Liver (tissue), 9 donors: ENCODE data around the gene ITCH. TPM values are rescaled to one million over a fixed set of nuclear protein-coding genes. Genes with fewer than 3 reads are reported as not detected.

Source experiments
- DNase-seq: peaks from one replicate; pipeline ENCODE4 v3.0.0-alpha.2; 2017; ENCODE audit warnings: low spot score
- H3K27ac ChIP-seq, 2 donors: one replicate each; pipeline ENCODE4 v1.7.0; 2013; ENCODE audit warnings: inconsistent platforms in 2 of 2, low read length in 2 of 2, control low read depth in 1 of 2, low read depth in 1 of 2, mild to moderate bottlenecking in 1 of 2
- H3K27me3 ChIP-seq, 4 donors: one replicate each; pipeline versions ENCODE4 v1.6.1 to v1.7.0; 2013; ENCODE audit warnings: low read length in 3 of 4, inconsistent platforms in 1 of 4, mild to moderate bottlenecking in 1 of 4, moderate library complexity in 1 of 4; ENCODE audit not compliant: control insufficient read depth in 4 of 4, insufficient read depth in 4 of 4
- H3K36me3 ChIP-seq, 4 donors: one replicate each; pipeline versions ENCODE4 v1.6.1 to v1.7.0; 2013; ENCODE audit warnings: low read length in 3 of 4, mild to moderate bottlenecking in 3 of 4, low read depth in 1 of 4, moderate library complexity in 1 of 4; ENCODE audit not compliant: control insufficient read depth in 4 of 4, insufficient read depth in 3 of 4
- H3K4me1 ChIP-seq, 4 donors: one replicate each; pipeline versions ENCODE4 v1.6.1 to v1.7.0; 2013; ENCODE audit warnings: low read length in 3 of 4, mild to moderate bottlenecking in 3 of 4, moderate library complexity in 1 of 4; ENCODE audit not compliant: control insufficient read depth in 4 of 4, insufficient read depth in 4 of 4
- H3K4me3 ChIP-seq, 3 donors: one replicate each; pipeline versions ENCODE4 v1.6.1 to v1.7.0; 2013; ENCODE audit warnings: low read length in 3 of 3, control low read depth in 1 of 3, low read depth in 1 of 3, mild to moderate bottlenecking in 1 of 3
- H3K9ac ChIP-seq, 2 donors: one replicate each; pipeline ENCODE4 v1.7.0; 2013; ENCODE audit warnings: low read length in 2 of 2, mild to moderate bottlenecking in 2 of 2, moderate library complexity in 2 of 2, control low read depth in 1 of 2, low read depth in 1 of 2
- H3K9me3 ChIP-seq, 4 donors: one replicate each; pipeline versions ENCODE4 v1.6.1 to v1.7.0; 2013; ENCODE audit warnings: low read length in 3 of 4; ENCODE audit not compliant: control insufficient read depth in 4 of 4
- ATF3 ChIP-seq: IDR thresholded peaks from 2 replicates; pipeline ENCODE4 v1.6.1; 2016; ENCODE audit warnings: antibody characterized with exemption
- CTCF ChIP-seq: fragments of 150-350 bp; IDR thresholded peaks from 2 replicates; pipeline ENCODE4 v1.5.1; 2017; ENCODE audit warnings: improper control_type of control experiment, low read depth, low read length; ENCODE audit not compliant: missing input control
- FOXA1 ChIP-seq: IDR thresholded peaks from 2 replicates; pipeline ENCODE4 v1.6.1; 2016; ENCODE audit warnings: antibody characterized with exemption
- FOXA2 ChIP-seq: IDR thresholded peaks from 2 replicates; pipeline ENCODE4 v1.6.1; 2016; ENCODE audit warnings: antibody characterized with exemption
- GABPA ChIP-seq, 2 donors: IDR thresholded peaks in 1 of 2; conservative IDR thresholded peaks in 1 of 2; 2 replicates each; pipeline ENCODE4 v1.6.1; 2016; ENCODE audit warnings: antibody characterized with exemption in 2 of 2, mild to moderate bottlenecking in 1 of 2, moderate library complexity in 1 of 2
- HNF4A ChIP-seq, 2 donors: conservative IDR thresholded peaks; 2 replicates each; pipeline ENCODE4 v1.6.1; 2016; ENCODE audit warnings: antibody characterized with exemption in 2 of 2, mild to moderate bottlenecking in 2 of 2
- MAX ChIP-seq: IDR thresholded peaks from 2 replicates; pipeline ENCODE4 v1.6.1; 2016; ENCODE audit warnings: antibody characterized with exemption
- RAD21 ChIP-seq, 2 donors: IDR thresholded peaks; 2 replicates each; pipeline ENCODE4 v1.6.1; 2016; ENCODE audit warnings: antibody characterized with exemption in 2 of 2, mild to moderate bottlenecking in 2 of 2
- REST ChIP-seq: IDR thresholded peaks from 2 replicates; pipeline ENCODE4 v1.6.1; 2016; ENCODE audit warnings: antibody characterized with exemption, mild to moderate bottlenecking
- RXRA ChIP-seq, 2 donors: IDR thresholded peaks; 2 replicates each; pipeline ENCODE4 v1.6.1; 2017 to 2018; ENCODE audit warnings: antibody characterized with exemption in 2 of 2, mild to moderate bottlenecking in 1 of 2
- TAF1 ChIP-seq: conservative IDR thresholded peaks from 2 replicates; pipeline ENCODE4 v1.6.1; 2016; ENCODE audit warnings: antibody characterized with exemption, mild to moderate bottlenecking
- WGBS: extraction: QIAGEN DNeasy Blood & Tissue Kit; methylation state at CpG from one replicate; pipeline ENCODE4 v1.1.7; 2013; 5-methylcytosine and 5-hydroxymethylcytosine counted together
- polyA plus RNA-seq, 2 donors: library from polyadenylated mRNA; stranded (reverse) in 1 of 2; unstranded in 1 of 2; fragments of 200-250 nt in 1 of 2; fragments of >200 nt in 1 of 2; fragmentation: Nextera tagmentation in 1 of 2; extraction: Ambion mirVana in 1 of 2; gene quantifications; one replicate each; pipeline versions ENCODE4 v1.2.1 to v1.2.3, GENCODE V29; 2013 to 2015
- total RNA-seq, 2 donors: library from RNA; depleted of rRNA; stranded (reverse); fragments of >200 nt; gene quantifications; one replicate each; pipeline ENCODE4 v1.2.3, GENCODE V29; 2014
- donor health status: healthy.
- donor health status: healthy.
- donor health status: healthy.
- donor health status: healthy.
- donor health status: healthy.

ITCH gene
- total and polyA plus RNA-seq, 4 donors, result 14.3 to 85.3 (median 25.8) TPM

- no peak overlapping the region for H3K27ac ChIP-seq
- WGBS, result 56% methylated on average over 5 of the region's 5 CpGs
- H3K27me3 ChIP-seq, result no peaks in the 10 kb centered on the region
- TF ChIP-seq HNF4A (conservative IDR thresholded peaks at IDR 0.05), result no peak
- no peak for TF ChIP-seq CTCF
- TF ChIP-seq RXRA (IDR thresholded peaks at IDR 0.05), result no peak
- peak in 1 of 2 donors; percentile 6 for TF ChIP-seq RAD21 (IDR thresholded peaks at IDR 0.05)
- no peak for TF ChIP-seq REST
- H3K4me1 ChIP-seq, result peaks cover 0 to 10% (median 2%) of the 10 kb centered on the region in 4 donors
- no peaks in the 10 kb centered on the region for H3K9me3 ChIP-seq
- no peak overlapping the region for H3K4me3 ChIP-seq
- no peak for DNase-seq
- no peak overlapping the region for H3K9ac ChIP-seq
- peaks cover 2 to 33% (median 23%) of the 10 kb centered on the region in 4 donors for H3K36me3 ChIP-seq
These were observed 165.8 kb downstream of the ITCH start for GRCh38 chr20:34528921-34529297.

GRCh38 chr20:34529742-34530141, 166.7 kb downstream of the ITCH start:
- H3K27ac ChIP-seq, result no peak overlapping the region
- no peak overlapping the region for H3K4me3 ChIP-seq
- H3K9ac ChIP-seq, result no peak overlapping the region
- no peak for TF ChIP-seq RAD21 (IDR thresholded peaks at IDR 0.05)
- no peak for TF ChIP-seq TAF1
- TF ChIP-seq CTCF, result no peak
- TF ChIP-seq GABPA (IDR thresholded peaks at IDR 0.05 in 1 of 2, conservative IDR thresholded peaks at IDR 0.05 in 1 of 2), result no peak
- no peak for TF ChIP-seq REST
- no peak for TF ChIP-seq FOXA1
- TF ChIP-seq ATF3, result no peak
- no peak for TF ChIP-seq MAX
- no peak for TF ChIP-seq FOXA2
- no peaks in the 10 kb centered on the region for H3K27me3 ChIP-seq
- no peaks in the 10 kb centered on the region for H3K9me3 ChIP-seq
- no peak for DNase-seq
- H3K4me1 ChIP-seq, result peaks cover 0 to 10% (median 2%) of the 10 kb centered on the region in 4 donors
- WGBS, result 89% methylated on average over 3 of the region's 3 CpGs
- peaks cover 3 to 38% (median 28%) of the 10 kb centered on the region in 4 donors for H3K36me3 ChIP-seq
